Neural cell (in vitro differentiated cells): ENCODE results near the gene CHD2. TPM values are rescaled to one million over a fixed set of nuclear protein-coding genes. Genes with fewer than 3 reads are reported as not detected.

Experiments
- H2AFZ ChIP-seq: fragments of 200-600, 300-800 bp; sonication (generic), shearing (Covaris generic); 2 replicates; pipeline ENCODE4 v1.6.0; 2014; ENCODE audit warnings: low read depth, mild to moderate bottlenecking, antibody characterized with exemption, low read length, moderate library complexity
- H3F3A ChIP-seq: fragments of 200-600 bp; shearing (Covaris generic); 2 replicates; pipeline ENCODE4 v1.6.1; 2016; ENCODE audit warnings: mild to moderate bottlenecking, moderate library complexity, mixed read lengths, antibody characterized with exemption, low read length; ENCODE audit not compliant: insufficient read depth, poor library complexity, severe bottlenecking
- H3K27ac ChIP-seq: fragments of 200-600, 300-800 bp; sonication (generic), shearing (Covaris generic); 2 replicates; pipeline ENCODE4 v1.5.1; 2014; ENCODE audit warnings: mild to moderate bottlenecking, low read length, moderate library complexity
- H3K27me3 ChIP-seq: fragments of 300-800, 200-600 bp; sonication (generic), shearing (Covaris generic); 2 replicates; pipeline ENCODE4 v1.6.0; 2014; ENCODE audit warnings: mild to moderate bottlenecking, low read depth, low read length, moderate library complexity; ENCODE audit not compliant: insufficient read depth
- H3K36me3 ChIP-seq: fragments of 300-800, 200-600 bp; sonication (generic), shearing (Covaris generic); 2 replicates; pipeline ENCODE4 v1.5.1; 2014; ENCODE audit warnings: mild to moderate bottlenecking, antibody characterized with exemption, low read length, moderate library complexity; ENCODE audit not compliant: insufficient read depth
- H3K4me2 ChIP-seq: fragments of 300-800, 200-600 bp; sonication (generic), shearing (Covaris generic); 2 replicates; pipeline ENCODE4 v1.6.0; 2014; ENCODE audit warnings: mild to moderate bottlenecking, low read length
- H3K4me3 ChIP-seq: fragments of 300-800, 200-600 bp; sonication (generic), shearing (Covaris generic); 2 replicates; pipeline ENCODE4 v1.5.1; 2014; ENCODE audit warnings: mild to moderate bottlenecking, low read length, moderate library complexity
- H3K79me2 ChIP-seq: fragments of 200-600 bp; shearing (Covaris generic); replicated peaks from 2 replicates; pipeline ENCODE4 v1.6.0; 2014; ENCODE audit warnings: mild to moderate bottlenecking, low read length, moderate library complexity; ENCODE audit not compliant: insufficient read depth
- H3K9ac ChIP-seq: fragments of 300-800, 200-600 bp; sonication (generic), shearing (Covaris generic); 2 replicates; pipeline ENCODE4 v1.6.1; 2016; ENCODE audit warnings: mild to moderate bottlenecking, low read length, mixed read lengths
- H3K9me2 ChIP-seq: fragments of 200-600 bp; shearing (Covaris generic); 2 replicates; pipeline ENCODE4 v1.6.1; 2016; ENCODE audit warnings: mild to moderate bottlenecking, low read length, mixed read lengths; ENCODE audit not compliant: insufficient read depth
- H3K9me3 ChIP-seq: fragments of 200-600, 300-800 bp; sonication (generic), shearing (Covaris generic); 2 replicates; pipeline ENCODE4 v1.6.1; 2016; ENCODE audit warnings: mild to moderate bottlenecking, mixed run types, low read length, moderate library complexity, mixed read lengths
- H4K20me1 ChIP-seq: fragments of 200-600 bp; shearing (Covaris generic); 2 replicates; pipeline ENCODE4 v1.6.1; 2016; ENCODE audit warnings: mild to moderate bottlenecking, mixed run types; ENCODE audit not compliant: insufficient read depth
- CTCF ChIP-seq: fragments of 450-650 bp; IDR thresholded peaks from 2 replicates; pipeline ENCODE4 v1.5.1; 2014; ENCODE audit warnings: antibody characterized with exemption, mild to moderate bottlenecking, moderate library complexity; ENCODE audit not compliant: poor library complexity, severe bottlenecking
- EZH2 ChIP-seq: fragments of 200-600, 300-800 bp; shearing (Covaris generic), sonication (generic); IDR thresholded peaks from 2 replicates; pipeline ENCODE4 v1.6.1; 2014; ENCODE audit warnings: antibody characterized with exemption, low read length, borderline replicate concordance, mild to moderate bottlenecking; ENCODE audit not compliant: insufficient read depth, poor library complexity, severe bottlenecking
- MXI1 ChIP-seq: fragments of 450-650 bp; conservative IDR thresholded peaks from 2 replicates; pipeline ENCODE4 v1.6.1; 2014; ENCODE audit warnings: antibody characterized with exemption, mild to moderate bottlenecking; ENCODE audit not compliant: poor library complexity, severe bottlenecking
- POLR2AphosphoS5 ChIP-seq: IDR thresholded peaks from 2 replicates; pipeline ENCODE4 v1.6.1; 2012
- RAD21 ChIP-seq: fragments of 450-650 bp; conservative IDR thresholded peaks from 2 replicates; pipeline ENCODE4 v1.6.1; 2014; ENCODE audit warnings: antibody characterized with exemption, mild to moderate bottlenecking, moderate library complexity
- REST ChIP-seq: IDR thresholded peaks from 2 replicates; pipeline ENCODE4 v1.6.1; 2012; ENCODE audit warnings: borderline replicate concordance
- SMC3 ChIP-seq: fragments of 450-650 bp; conservative IDR thresholded peaks from 2 replicates; pipeline ENCODE4 v1.6.1; 2014; ENCODE audit warnings: antibody characterized with exemption, mild to moderate bottlenecking, moderate library complexity; ENCODE audit not compliant: poor library complexity
- TAF1 ChIP-seq: IDR thresholded peaks from 2 replicates; pipeline ENCODE4 v1.6.1; 2012; ENCODE audit warnings: low read depth
- polyA plus RNA-seq: library from polyadenylated mRNA; depleted of rRNA; stranded (reverse); fragments of >200 nt; gene quantifications from 2 replicates; pipeline ENCODE4 v1.2.3, GENCODE V29; 2014

The CHD2 gene
- polyA plus RNA-seq, 1 donor from 2014 or later = 113 TPM

- Histone ChIP-seq H3K9ac (peak overlapping the region; percentile 80), H4K20me1 (no peaks in the 10 kb centered on the region), H3F3A (no peaks in the 10 kb centered on the region), H3K36me3 (no peaks in the 10 kb centered on the region), H3K9me3 (no peaks in the 10 kb centered on the region), H3K9me2 (no peaks in the 10 kb centered on the region), H3K4me2 (peak overlapping the region; percentile 87), H3K4me3 (peak overlapping the region; percentile 90), H3K79me2 (peaks cover 94% of the 10 kb centered on the region), H2AFZ (no peak overlapping the region), H3K27ac (no peak overlapping the region), H3K27me3 (no peaks in the 10 kb centered on the region)
- TF ChIP-seq MXI1 = no peak
- TF ChIP-seq EZH2 = no peak
- no peak for TF ChIP-seq POLR2AphosphoS5
- no peak for TF ChIP-seq TAF1
Observed at GRCh38 chr15:93070551-93071296, 170.6 kb downstream of the CHD2 start.

- H3K79me2 ChIP-seq = peaks cover 96% of the 10 kb centered on the region
Observed at GRCh38 chr15:93071469-93071936, 171.4 kb downstream of the CHD2 start.

GRCh38 chr15:93072011-93072410, 171.9 kb downstream of the CHD2 start:
- peak overlapping the region; percentile 30 for H2AFZ ChIP-seq
- no peaks in the 10 kb centered on the region for H3K27me3 ChIP-seq
- peaks cover 97% of the 10 kb centered on the region for H3K79me2 ChIP-seq
- no peaks in the 10 kb centered on the region for H3K36me3 ChIP-seq
- no peaks in the 10 kb centered on the region for H3F3A ChIP-seq
- peak overlapping the region; percentile 80 for H3K9ac ChIP-seq
- peak overlapping the region; percentile 90 for H3K4me3 ChIP-seq
- no peaks in the 10 kb centered on the region for H3K9me2 ChIP-seq
- no peaks in the 10 kb centered on the region for H3K9me3 ChIP-seq
- H4K20me1 ChIP-seq = no peaks in the 10 kb centered on the region
- peak overlapping the region; percentile 60 for H3K27ac ChIP-seq
- H3K4me2 ChIP-seq = peak overlapping the region; percentile 87
- TF ChIP-seq RAD21 = no peak
- TF ChIP-seq EZH2 = no peak
- no peak for TF ChIP-seq SMC3
- no peak for TF ChIP-seq POLR2AphosphoS5
- no peak for TF ChIP-seq CTCF

More at GRCh38 chr15:93071469-93071936, 171.4 kb downstream of the CHD2 start:
- Histone ChIP-seq H3K4me3 (peak overlapping the region; percentile 90), H3K36me3 (no peaks in the 10 kb centered on the region), H3K9ac (peak overlapping the region; percentile 80), H3K9me3 (no peaks in the 10 kb centered on the region), H3K27me3 (no peaks in the 10 kb centered on the region), H3F3A (no peaks in the 10 kb centered on the region), H3K9me2 (no peaks in the 10 kb centered on the region), H3K27ac (no peak overlapping the region), H4K20me1 (no peaks in the 10 kb centered on the region), H3K4me2 (peak overlapping the region; percentile 87), H2AFZ (no peak overlapping the region)
- peak; percentile 15 for TF ChIP-seq MXI1
- no peak for TF ChIP-seq REST
